Progenitor cell of endocrine pancreas (in vitro differentiated cells): ENCODE data around the gene CTBP1. TPM values are rescaled to one million over a fixed set of nuclear protein-coding genes. Genes with fewer than 3 reads are reported as not detected.

Experiments
- DNase-seq: peaks from one replicate; pipeline ENCODE4 v3.0.0; 2021; ENCODE audit warnings: low spot score; ENCODE audit not compliant: unreplicated experiment
- H3K27ac Mint-ChIP-seq: 2 replicates; pipeline ENCODE4 v1.8.0; 2021; ENCODE audit warnings: mild to moderate bottlenecking, moderate library complexity, mixed read lengths
- H3K27me3 Mint-ChIP-seq: 2 replicates; pipeline ENCODE4 v1.8.0; 2021; ENCODE audit warnings: mixed read lengths
- H3K36me3 Mint-ChIP-seq: 2 replicates; pipeline ENCODE4 v1.8.0; 2022; ENCODE audit warnings: mixed read lengths; ENCODE audit not compliant: insufficient read depth
- H3K4me1 Mint-ChIP-seq: 2 replicates; pipeline ENCODE4 v1.8.0; 2021; ENCODE audit warnings: low read depth, mixed read lengths
- H3K4me3 Mint-ChIP-seq: 2 replicates; pipeline ENCODE4 v1.8.0; 2021; ENCODE audit warnings: low read depth, mild to moderate bottlenecking, moderate library complexity, mixed read lengths
- H3K9me3 Mint-ChIP-seq: 2 replicates; pipeline ENCODE4 v1.8.0; 2021; ENCODE audit warnings: low read depth, mixed read lengths
- total RNA-seq: library from RNA; stranded (reverse); gene quantifications from 2 replicates; pipeline ENCODE4 v1.2.1, GENCODE V29; 2021
- TF ChIP-seq, protein P1 (sequence below): fragments of 200-600 bp; sonication (generic); IDR thresholded peaks from one replicate; pipeline ENCODE4 v1.5.0; 2021; ENCODE audit warnings: antibody characterized with exemption, mild to moderate bottlenecking; ENCODE audit not compliant: unreplicated experiment

Gene CTBP1
- total RNA-seq, 1 donor from 2014 or later, result 199 TPM

DNA sequence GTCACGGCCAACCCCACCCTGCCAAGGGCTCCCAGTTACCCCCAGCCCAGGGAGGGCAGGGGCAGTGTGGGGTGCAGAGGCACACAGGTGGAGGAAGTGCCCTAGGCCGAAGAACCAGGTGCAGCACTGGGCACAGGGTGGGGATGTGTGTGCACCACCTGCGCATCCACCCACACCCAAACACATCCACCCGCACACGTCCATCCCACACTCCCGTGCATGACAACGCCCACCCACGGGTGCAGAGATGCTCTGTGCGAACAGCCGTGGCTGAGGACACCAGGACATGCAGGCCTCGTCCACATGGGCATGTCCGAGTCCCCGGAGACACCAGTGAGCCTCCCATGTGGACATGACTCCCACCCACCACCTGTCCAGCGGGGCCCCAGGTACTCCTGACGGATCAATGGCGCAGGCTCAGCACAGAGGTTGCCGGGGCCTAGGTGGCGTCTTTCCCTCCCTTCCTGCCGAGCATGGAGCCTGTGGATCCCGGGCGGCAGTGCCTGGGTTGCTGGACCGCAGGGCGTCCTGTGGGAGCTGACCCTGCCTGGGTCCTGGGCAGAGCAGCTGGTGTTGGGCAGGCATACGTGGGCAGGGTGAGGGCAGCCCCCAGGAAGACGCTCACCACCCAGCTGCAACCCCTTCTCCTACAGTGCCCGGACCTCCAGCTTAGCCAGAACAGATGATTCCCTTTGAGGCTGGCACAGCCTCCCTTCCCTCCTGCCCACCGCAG lies 19.6 kb downstream of the CTBP1 start:
- Mint-ChIP-seq H3K9me3 (no peaks in the 10 kb centered on the region), H3K27ac (no peak overlapping the region), H3K4me3 (no peak overlapping the region), H3K36me3 (peaks cover 22% of the 10 kb centered on the region), H3K4me1 (peaks cover 13% of the 10 kb centered on the region), H3K27me3 (no peaks in the 10 kb centered on the region)
- TF ChIP-seq, protein P1, sequence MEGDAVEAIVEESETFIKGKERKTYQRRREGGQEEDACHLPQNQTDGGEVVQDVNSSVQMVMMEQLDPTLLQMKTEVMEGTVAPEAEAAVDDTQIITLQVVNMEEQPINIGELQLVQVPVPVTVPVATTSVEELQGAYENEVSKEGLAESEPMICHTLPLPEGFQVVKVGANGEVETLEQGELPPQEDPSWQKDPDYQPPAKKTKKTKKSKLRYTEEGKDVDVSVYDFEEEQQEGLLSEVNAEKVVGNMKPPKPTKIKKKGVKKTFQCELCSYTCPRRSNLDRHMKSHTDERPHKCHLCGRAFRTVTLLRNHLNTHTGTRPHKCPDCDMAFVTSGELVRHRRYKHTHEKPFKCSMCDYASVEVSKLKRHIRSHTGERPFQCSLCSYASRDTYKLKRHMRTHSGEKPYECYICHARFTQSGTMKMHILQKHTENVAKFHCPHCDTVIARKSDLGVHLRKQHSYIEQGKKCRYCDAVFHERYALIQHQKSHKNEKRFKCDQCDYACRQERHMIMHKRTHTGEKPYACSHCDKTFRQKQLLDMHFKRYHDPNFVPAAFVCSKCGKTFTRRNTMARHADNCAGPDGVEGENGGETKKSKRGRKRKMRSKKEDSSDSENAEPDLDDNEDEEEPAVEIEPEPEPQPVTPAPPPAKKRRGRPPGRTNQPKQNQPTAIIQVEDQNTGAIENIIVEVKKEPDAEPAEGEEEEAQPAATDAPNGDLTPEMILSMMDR, result no peak
- DNase-seq, result no peak

DNA sequence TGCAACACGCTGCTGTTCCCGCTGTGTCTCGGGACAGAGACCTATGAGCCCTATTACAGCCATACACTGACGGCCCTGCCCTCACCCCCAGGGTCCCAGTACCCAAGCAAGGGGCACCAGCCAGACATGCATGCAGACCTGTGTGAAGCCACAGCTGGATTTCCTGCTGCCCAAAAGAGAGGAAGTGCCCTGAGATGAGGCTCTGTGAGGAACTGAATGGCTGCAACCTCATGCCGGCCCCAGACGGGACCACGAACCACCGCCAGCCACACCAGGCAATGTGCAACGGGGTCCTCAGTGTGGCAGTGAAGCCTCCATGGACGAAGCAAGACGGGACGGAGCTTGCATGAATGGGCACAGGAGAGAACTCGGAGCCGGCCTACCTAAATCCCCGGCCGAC lies 21.1 kb downstream of the CTBP1 start:
- Mint-ChIP-seq H3K4me1 (peaks cover under 1% of the 10 kb centered on the region), H3K4me3 (no peak overlapping the region), H3K36me3 (peaks cover 23% of the 10 kb centered on the region), H3K27me3 (no peaks in the 10 kb centered on the region), H3K9me3 (no peaks in the 10 kb centered on the region), H3K27ac (no peak overlapping the region)
- no peak for DNase-seq
- TF ChIP-seq, protein P1, result no peak

DNA sequence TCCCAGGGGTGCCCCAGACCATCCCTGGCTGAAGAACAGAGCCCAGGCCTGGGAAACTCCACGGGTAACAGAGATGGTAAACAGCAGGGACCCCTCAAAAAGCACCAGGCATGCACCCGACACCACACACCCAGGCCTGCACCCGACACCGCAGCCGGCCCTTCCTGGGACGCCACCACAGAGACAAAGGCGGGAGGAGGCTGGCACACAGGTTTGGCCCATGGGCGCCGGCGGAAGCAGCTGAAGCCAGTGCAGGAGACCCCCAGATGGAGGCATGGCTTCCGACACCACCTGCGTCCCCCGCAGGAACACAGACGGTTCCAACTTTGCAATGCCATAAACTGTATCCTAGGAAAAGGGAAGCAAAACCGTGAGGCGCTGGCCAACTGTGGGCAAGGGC lies 22.3 kb downstream of the CTBP1 start:
- Mint-ChIP-seq H3K27ac (no peak overlapping the region), H3K4me3 (no peak overlapping the region), H3K27me3 (no peaks in the 10 kb centered on the region), H3K4me1 (no peaks in the 10 kb centered on the region), H3K36me3 (peaks cover 26% of the 10 kb centered on the region), H3K9me3 (no peaks in the 10 kb centered on the region)
- DNase-seq, result no peak
- TF ChIP-seq, protein P1, result no peak

DNA sequence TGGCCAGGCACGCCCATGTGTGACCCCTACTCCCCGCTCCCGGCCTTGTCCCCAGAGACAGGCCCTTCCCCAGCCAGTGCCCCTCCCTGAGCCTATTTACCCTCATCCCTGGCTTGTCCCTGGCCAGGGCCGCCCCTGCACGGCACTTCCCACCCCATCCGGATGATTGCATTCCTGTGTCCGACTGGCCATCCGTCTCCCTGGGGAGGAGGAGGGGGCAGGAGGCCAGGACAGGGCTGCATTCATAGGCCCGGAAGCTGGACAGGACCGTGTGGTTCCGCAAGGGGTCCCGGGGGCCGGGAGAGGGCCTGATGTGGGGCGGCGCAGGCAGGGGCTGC lies 22.8 kb downstream of the CTBP1 start:
- Mint-ChIP-seq H3K4me3 (no peak overlapping the region), H3K36me3 (peaks cover 28% of the 10 kb centered on the region), H3K27ac (no peak overlapping the region), H3K9me3 (no peaks in the 10 kb centered on the region), H3K4me1 (no peaks in the 10 kb centered on the region), H3K27me3 (no peaks in the 10 kb centered on the region)
- TF ChIP-seq, protein P1, result no peak
- no peak for DNase-seq

DNA sequence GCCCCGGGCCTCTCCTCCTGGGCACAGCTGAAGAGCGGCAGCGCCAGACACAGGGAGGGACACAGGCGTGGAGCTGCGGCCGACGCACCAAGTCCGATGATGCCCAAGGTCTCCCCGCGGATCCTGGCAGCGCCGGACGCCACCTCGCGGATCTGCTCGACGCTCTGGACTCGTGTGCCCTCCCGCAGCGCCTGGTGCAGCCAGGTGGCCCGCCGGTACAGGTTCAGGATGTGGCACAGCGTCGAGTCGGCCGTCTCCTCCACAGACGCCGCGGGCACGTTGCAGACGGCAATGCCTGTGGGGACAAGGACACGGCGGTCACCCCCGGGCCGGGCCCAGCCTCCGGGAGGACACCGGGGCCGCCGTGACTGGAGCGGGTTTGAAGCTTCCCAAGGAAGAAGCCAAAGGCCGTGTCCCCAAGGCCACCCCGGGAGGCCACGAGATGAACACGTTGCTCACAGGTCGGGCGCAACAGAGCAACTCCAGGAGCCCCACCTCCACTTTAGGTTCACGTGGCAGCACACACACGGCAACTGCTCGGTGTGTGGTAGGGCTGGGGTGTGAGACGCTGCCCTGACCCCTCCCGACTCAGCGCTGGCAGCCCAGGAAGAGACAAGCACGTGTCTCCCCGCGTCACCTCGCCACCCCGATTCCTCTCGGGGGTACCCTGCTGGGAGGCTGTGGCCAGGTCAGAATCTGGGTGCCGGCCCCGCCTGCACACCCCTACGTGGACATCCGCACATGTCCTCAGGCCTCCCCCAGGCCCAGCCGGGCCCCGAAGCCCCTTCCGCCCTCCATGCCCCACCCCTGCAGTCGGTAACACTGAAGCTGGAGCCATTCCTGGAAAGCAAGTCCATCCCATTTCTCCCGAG lies 23.4 kb downstream of the CTBP1 start:
- no peak for DNase-seq
- Mint-ChIP-seq H3K4me3 (no peak overlapping the region), H3K27me3 (no peaks in the 10 kb centered on the region), H3K4me1 (no peaks in the 10 kb centered on the region), H3K36me3 (peaks cover 32% of the 10 kb centered on the region), H3K9me3 (no peaks in the 10 kb centered on the region), H3K27ac (no peak overlapping the region)
- TF ChIP-seq, protein P1, result no peak
